SHP77 (cell line): ENCODE measurements around the gene FDXR.
A peak's percentile ranks its signal among the peaks of the same experiment; 100 is the strongest.

Experiments
- DNase-seq, 2 experiments: peaks; one replicate each; lab custom pipeline; 2025; lab: John Stamatoyannopoulos, UW

The FDXR gene

GRCh38 chr17:74857191-74857590, 15.6 kb downstream of the FDXR start:
- no peak for DNase-seq

GRCh38 chr17:74856112-74856511, 16.7 kb downstream of the FDXR start:
- DNase-seq = no peak

- no peak for DNase-seq
Measured at GRCh38 chr17:74855323-74855722, 17.5 kb downstream of the FDXR start.

- no peak for DNase-seq
Measured at GRCh38 chr17:74854792-74855191, 18.0 kb downstream of the FDXR start.

- no peak for DNase-seq
Measured at GRCh38 chr17:74853669-74854068, 19.1 kb downstream of the FDXR start.

GRCh38 chr17:74853048-74853397, 19.8 kb downstream of the FDXR start:
- DNase-seq = no peak

GRCh38 chr17:74852237-74853047, 20.4 kb downstream of the FDXR start:
- DNase-seq = no peak

- peak; percentile 62 to 73 for DNase-seq
Measured at GRCh38 chr17:74851612-74852236, 21.1 kb downstream of the FDXR start.

GRCh38 chr17:74850914-74851313, 21.9 kb downstream of the FDXR start:
- DNase-seq = peak in 1 of 2 experiments; percentile 18

- DNase-seq = no peak
Measured at GRCh38 chr17:74850310-74850709, 22.5 kb downstream of the FDXR start.

- DNase-seq = no peak
Measured at GRCh38 chr17:74848656-74849399, 24.0 kb downstream of the FDXR start.

- DNase-seq = no peak
Measured at GRCh38 chr17:74846621-74847020, 26.2 kb downstream of the FDXR start.

GRCh38 chr17:74843352-74843627, 29.5 kb downstream of the FDXR start:
- no peak for DNase-seq

GRCh38 chr17:74842599-74843351, 30.0 kb downstream of the FDXR start:
- DNase-seq = peak; percentile 71 to 89

GRCh38 chr17:74842146-74842598, 30.6 kb downstream of the FDXR start:
- DNase-seq = no peak

GRCh38 chr17:74840989-74841666, 31.7 kb downstream of the FDXR start:
- DNase-seq = no peak

GRCh38 chr17:74839990-74840852, 32.6 kb downstream of the FDXR start:
- no peak for DNase-seq

GRCh38 chr17:74838274-74838673, 34.5 kb downstream of the FDXR start:
- DNase-seq = no peak

- DNase-seq = no peak
Measured at GRCh38 chr17:74836691-74837467, 35.9 kb downstream of the FDXR start.

- DNase-seq = no peak
Measured at GRCh38 chr17:74836191-74836590, 36.6 kb downstream of the FDXR start.
